ENCODE results near the gene TSPAN9. TPM values are rescaled to one million over a fixed set of nuclear protein-coding genes. Genes with fewer than 3 reads are reported as not detected.
A peak's percentile ranks its signal among the peaks of the same experiment; 100 is the strongest.

TSPAN9 gene
- total RNA-seq, 1 donor from 2014 or later = 238 TPM

- peak; percentile 87 for DNase-seq (ENCODE audit: low read depth)
These were observed 125.7 kb downstream of the TSPAN9 start for GRCh38 chr12:3202734-3203446.

DNA sequence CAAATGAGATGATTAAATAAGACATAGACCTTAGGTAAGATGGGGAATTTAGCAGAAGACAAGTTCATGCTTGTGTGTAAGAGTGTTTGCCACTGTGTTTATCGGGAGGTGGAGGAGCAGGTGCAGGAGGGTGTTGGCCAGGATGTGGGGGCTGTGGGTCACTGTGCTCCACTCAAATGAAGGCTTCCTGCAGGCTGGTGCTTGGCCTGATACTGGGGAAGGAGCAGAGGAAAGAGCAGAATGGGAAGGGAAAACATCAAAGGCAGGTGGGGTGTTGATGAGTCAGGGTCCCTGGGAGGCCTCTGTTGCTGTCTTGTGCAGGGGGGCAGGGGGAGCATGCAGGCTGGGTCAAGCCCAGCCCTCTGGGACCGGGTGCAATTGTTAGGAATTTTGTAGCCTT lies 126.5 kb downstream of the TSPAN9 start:
- peak; percentile 65 for DNase-seq (ENCODE audit: low read depth)

GRCh38 chr12:3204143-3204542 lies 127.0 kb downstream of the TSPAN9 start:
- peak; percentile 82 for DNase-seq (ENCODE audit: low read depth)

GRCh38 chr12:3204730-3205531 lies 127.8 kb downstream of the TSPAN9 start:
- peak; percentile 44 for DNase-seq (ENCODE audit: low read depth)

- peak; percentile 98 for DNase-seq (ENCODE audit: low read depth)
These were observed 128.8 kb downstream of the TSPAN9 start for GRCh38 chr12:3205742-3206519.

GRCh38 chr12:3206536-3207072 lies 129.4 kb downstream of the TSPAN9 start:
- no peak for DNase-seq (ENCODE audit: low read depth)

- peak; percentile 59 for DNase-seq (ENCODE audit: low read depth)
These were observed 130.0 kb downstream of the TSPAN9 start for GRCh38 chr12:3207175-3207574.

GRCh38 chr12:3207858-3208257 lies 130.7 kb downstream of the TSPAN9 start:
- DNase-seq (ENCODE audit: low read depth) = no peak

DNA sequence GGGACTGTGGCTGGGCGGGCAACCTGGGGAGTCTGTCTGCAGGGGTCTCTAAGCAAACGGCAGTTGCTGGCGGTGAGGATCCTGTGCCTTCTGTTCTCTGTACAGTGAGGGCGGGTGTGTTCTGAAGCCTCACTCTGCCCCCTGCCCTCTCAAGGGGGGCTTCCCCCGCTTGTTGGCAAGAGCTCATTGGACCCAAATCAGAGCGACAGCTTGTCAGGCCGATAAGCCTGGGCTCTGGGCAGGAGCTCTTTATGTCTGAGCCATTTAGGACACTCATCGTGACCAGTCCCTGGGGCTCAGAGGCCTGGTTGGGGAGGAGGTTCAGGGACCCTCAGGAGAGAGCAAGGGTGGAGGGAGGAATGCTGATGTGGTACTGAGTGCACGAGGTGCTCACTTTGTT lies 136.0 kb downstream of the TSPAN9 start:
- DNase-seq (ENCODE audit: low read depth) = no peak

GRCh38 chr12:3213768-3214167 lies 136.6 kb downstream of the TSPAN9 start:
- no peak for DNase-seq (ENCODE audit: low read depth)

- no peak for DNase-seq (ENCODE audit: low read depth)
These were observed 137.6 kb downstream of the TSPAN9 start for GRCh38 chr12:3214526-3215365.

DNA sequence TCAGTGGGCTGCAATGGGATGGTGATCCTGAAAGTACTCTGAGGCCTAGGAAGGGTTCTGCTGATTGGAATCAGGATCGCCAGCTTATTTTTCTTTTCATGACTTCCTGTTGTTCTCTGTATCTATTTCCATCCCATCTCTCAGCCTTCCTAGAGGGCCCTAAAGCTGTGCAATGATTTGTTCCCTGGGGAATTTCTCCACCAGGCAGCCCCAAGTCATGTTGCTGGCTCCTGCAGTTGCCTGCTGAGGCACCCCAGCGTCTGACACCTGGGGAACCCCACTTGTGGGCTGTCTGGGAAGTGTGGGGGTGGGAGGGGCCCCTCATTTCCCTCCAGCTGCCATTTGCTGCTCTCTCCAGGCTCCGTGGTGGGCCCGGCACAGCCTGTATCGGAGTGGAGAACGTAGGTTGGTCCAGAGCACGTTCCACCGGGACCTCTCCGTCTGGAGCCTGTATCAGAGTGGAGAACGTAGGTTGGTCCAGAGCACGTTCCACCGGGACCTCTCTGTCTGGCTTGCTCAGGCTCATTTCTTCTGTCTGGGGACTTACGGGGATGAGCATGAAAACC lies 138.3 kb downstream of the TSPAN9 start:
- DNase-seq (ENCODE audit: low read depth) = no peak

GRCh38 chr12:3216097-3216496 lies 138.9 kb downstream of the TSPAN9 start:
- DNase-seq (ENCODE audit: low read depth) = no peak

GRCh38 chr12:3216726-3217682 lies 139.8 kb downstream of the TSPAN9 start:
- peak; percentile 78 for DNase-seq (ENCODE audit: low read depth)

DNA sequence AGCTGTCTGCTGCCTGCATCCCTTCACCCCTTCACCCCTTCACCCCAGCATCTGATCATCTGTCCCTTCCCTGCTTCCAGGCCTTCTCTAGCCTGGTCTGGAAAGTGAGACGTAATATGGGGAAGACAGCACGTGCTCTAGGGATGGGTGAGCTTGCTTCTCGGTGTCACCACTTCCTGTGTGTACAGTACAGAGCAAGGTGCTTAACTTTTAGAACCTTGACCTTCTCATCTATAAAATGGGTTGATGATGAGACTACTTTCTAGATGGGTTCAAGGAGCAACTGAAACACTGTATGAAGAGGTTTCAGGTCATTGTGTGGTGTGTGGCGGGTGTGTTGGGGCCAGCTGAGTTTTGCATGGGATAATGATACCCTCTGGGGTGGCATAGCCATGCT lies 140.5 kb downstream of the TSPAN9 start:
- DNase-seq (ENCODE audit: low read depth) = no peak

DNA sequence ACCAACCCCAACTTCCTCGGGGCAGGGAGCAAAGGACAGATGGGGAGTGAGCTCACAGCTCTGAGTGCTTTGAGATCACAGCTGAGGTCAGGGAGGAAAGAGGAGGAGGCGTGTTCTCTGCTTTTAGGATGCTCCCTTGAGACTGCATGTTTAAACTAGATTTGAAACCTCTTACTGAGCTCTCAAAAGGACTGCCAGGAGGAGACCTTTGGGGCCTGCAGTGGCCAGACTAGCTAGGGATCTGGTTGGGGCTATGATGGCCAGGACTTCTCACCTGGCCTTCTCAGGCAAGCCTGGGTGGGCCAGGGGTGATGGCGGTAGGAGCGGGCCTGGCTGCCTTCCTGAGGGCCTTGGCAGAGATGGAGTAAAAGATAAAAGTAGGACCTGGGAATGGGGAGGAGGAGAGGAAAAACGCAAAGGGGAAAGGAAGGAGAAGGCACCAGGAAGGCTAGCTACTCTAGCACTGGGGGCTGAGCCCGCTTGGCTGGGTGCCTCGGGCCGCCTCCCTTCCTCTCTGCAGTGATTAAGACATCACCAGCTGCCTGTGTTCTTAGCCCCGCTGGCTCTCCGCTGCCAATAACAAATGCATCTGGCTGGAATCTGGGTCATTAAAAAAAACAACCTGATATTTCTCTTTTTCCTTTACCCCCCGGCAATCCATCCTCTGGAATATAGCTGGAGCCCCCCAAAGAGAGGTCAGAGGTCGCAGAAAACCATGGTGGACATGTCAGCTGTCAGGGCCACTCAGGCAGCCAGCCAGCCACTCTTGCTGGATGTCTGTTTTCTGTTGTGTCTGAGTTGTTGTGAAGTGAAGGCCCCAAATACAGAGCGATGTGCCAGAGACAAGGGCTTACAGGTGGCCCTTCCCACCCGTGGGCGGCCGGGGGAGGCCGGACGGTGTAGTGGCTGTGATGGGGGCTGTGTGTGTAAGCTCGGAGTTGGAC lies 141.3 kb downstream of the TSPAN9 start:
- peak; percentile 72 for DNase-seq (ENCODE audit: low read depth)

GRCh38 chr12:3219233-3219632 lies 142.1 kb downstream of the TSPAN9 start:
- no peak for DNase-seq (ENCODE audit: low read depth)
